Peyer's patch (tissue), 4 donors: ENCODE results near the gene HAUS5.

Experiments used
- CTCF ChIP-seq, 6 experiments: fragments of 450-650 bp in 4 of 6; fragments of 200-600 bp in 2 of 6; sonication (generic) in 1 of 6; IDR thresholded peaks; one replicate each; pipeline ENCODE4 v1.5.1; 2017 to 2019; ENCODE audit warnings: antibody characterized with exemption in 6 of 6, mild to moderate bottlenecking in 3 of 6, moderate library complexity in 1 of 6
- POLR2A ChIP-seq, 2 donors: fragments of 450-650 bp; IDR thresholded peaks; one replicate each; pipeline ENCODE4 v1.5.1; 2017; ENCODE audit warnings: antibody characterized with exemption in 2 of 2, mild to moderate bottlenecking in 2 of 2, moderate library complexity in 2 of 2

- no peak for TF ChIP-seq CTCF (IDR thresholded peaks at IDR 0.05)
- no peak for TF ChIP-seq POLR2A (IDR thresholded peaks at IDR 0.05)
Observed at GRCh38 chr19:35608251-35608650, 4.3 kb upstream of the HAUS5 start.
